ENCODE measurements around the gene MBD3L2B. TPM values are rescaled to one million over a fixed set of nuclear protein-coding genes. Genes with fewer than 3 reads are reported as not detected.

Gene MBD3L2B
- total and polyA plus RNA-seq, 7 donors: not detected

DNA sequence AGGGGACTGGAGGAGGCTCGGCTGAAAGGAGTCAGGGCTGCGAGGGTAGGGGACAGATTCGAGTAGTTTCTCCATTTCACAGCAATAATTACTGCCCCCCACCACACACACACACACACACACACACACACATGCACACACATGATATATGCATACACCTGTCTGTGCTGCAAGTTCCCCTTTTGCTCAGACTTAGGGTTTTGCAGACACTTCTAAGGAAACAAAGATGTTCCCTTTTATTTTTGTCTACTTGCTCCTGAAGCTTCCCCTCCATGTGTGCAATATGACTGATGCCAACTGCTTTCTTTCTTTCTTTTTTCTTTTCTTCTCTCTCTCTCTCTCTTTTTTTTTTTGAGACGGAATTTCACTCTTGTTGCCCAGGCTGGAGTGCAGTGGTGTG lies 13.4 kb downstream of the MBD3L2B start:
- intact Hi-C loops (cut with DNase I): no loop called here
- H3K4me3 ChIP-seq: no peak overlapping the region

DNA sequence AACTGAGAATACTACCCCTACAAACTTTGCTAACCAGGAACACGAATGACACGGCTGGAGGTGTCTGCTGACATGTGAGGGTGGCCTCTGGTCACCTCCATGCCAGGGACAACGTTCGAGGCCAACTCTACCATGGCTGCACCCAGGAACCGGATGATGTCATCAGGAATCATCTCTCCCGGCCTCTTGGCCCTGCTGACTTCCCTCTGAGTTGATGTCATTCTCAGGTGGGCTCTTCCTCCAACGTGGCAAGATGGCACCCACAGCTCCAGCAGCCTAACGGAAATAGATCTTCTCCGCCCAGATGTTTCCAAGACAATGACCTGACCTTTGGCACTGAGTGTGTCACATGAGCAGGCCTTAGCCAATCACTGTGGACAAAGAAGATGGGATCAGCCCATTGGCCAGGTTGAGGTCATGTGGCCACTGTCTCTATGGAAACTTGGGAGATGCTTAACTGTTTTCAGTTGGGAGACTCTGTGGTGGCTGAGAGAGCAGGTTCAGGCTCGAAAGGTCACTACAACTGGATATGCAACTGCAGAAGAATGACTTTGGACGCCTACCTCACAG lies 15.0 kb downstream of the MBD3L2B start:
- Histone ChIP-seq H3K36me3 (no peaks in the 10 kb centered on the region), H3K4me1 (no peaks in the 10 kb centered on the region), H3K27ac (no peak overlapping the region), H3K27me3 (peaks cover 0 to 6% (median 0%) of the 10 kb centered on the region in 3 donors), H3K9me3 (no peaks in the 10 kb centered on the region), H3K4me3 (no peak overlapping the region)
- TF ChIP-seq EP300 (IDR thresholded peaks at IDR 0.05) (no peak), POLR2AphosphoS5 (IDR thresholded peaks at IDR 0.05) (no peak), POLR2A (IDR thresholded peaks at IDR 0.05) (no peak)
- TF ChIP-seq, protein P1, sequence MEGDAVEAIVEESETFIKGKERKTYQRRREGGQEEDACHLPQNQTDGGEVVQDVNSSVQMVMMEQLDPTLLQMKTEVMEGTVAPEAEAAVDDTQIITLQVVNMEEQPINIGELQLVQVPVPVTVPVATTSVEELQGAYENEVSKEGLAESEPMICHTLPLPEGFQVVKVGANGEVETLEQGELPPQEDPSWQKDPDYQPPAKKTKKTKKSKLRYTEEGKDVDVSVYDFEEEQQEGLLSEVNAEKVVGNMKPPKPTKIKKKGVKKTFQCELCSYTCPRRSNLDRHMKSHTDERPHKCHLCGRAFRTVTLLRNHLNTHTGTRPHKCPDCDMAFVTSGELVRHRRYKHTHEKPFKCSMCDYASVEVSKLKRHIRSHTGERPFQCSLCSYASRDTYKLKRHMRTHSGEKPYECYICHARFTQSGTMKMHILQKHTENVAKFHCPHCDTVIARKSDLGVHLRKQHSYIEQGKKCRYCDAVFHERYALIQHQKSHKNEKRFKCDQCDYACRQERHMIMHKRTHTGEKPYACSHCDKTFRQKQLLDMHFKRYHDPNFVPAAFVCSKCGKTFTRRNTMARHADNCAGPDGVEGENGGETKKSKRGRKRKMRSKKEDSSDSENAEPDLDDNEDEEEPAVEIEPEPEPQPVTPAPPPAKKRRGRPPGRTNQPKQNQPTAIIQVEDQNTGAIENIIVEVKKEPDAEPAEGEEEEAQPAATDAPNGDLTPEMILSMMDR (IDR thresholded peaks at IDR 0.05): no peak
- intact Hi-C loops (cut with DNase I): no loop called here
- WGBS, 2 donors: 78 to 88% methylated on average over 11 of the region's 11 CpGs
- no peak for DNase-seq

More for the DNA sequence above, 13.4 kb downstream of the MBD3L2B start:
- no peak for DNase-seq
- Histone ChIP-seq H3K9me3 (no peaks in the 10 kb centered on the region), H3K4me1 (no peaks in the 10 kb centered on the region), H3K36me3 (no peaks in the 10 kb centered on the region), H3K27ac (no peak overlapping the region), H3K27me3 (no peaks in the 10 kb centered on the region)
- WGBS, 2 donors: 58 to 61% methylated on average over 4 of the region's 4 CpGs
- TF ChIP-seq, protein P1 (IDR thresholded peaks at IDR 0.05): no peak
- TF ChIP-seq POLR2AphosphoS5 (IDR thresholded peaks at IDR 0.05): no peak
- no peak for TF ChIP-seq EP300 (IDR thresholded peaks at IDR 0.05)

DNA sequence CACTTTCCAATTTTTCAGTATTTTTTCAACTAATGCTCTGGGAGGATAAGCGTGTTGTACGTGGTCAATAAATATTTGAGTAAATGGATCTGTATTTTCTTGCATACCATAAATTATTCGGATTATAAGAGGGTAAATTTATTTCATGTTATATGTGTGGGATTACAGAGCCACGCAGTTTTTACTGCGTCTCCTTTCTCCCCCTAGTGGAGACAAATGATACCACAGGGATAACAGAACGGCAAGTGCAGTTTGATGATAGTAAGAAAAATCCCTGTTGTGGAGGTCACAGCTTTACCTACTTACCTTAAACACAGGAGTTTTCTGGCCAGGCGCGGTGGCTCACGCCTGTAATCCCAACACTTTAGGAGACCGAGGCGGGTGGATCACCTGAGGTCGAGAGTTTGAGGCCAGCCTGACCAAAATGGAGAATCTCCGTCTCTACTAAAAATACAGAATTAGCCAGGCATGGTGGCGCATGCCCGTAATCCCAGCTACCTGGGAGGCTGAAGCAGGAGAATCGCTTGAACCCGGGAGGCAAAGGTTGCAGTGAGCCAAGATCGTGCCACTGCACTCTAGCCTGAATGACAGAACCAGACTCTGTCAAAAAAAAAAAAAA lies 16.8 kb downstream of the MBD3L2B start:
- TF ChIP-seq POLR2A (IDR thresholded peaks at IDR 0.05) (no peak), POLR2AphosphoS5 (IDR thresholded peaks at IDR 0.05) (no peak), EP300 (IDR thresholded peaks at IDR 0.05) (no peak)
- TF ChIP-seq, protein P1 (IDR thresholded peaks at IDR 0.05): no peak
- Histone ChIP-seq H3K4me1 (no peaks in the 10 kb centered on the region), H3K27ac (no peak overlapping the region), H3K27me3 (peaks cover 0 to 6% (median 0%) of the 10 kb centered on the region in 3 donors), H3K4me3 (no peak overlapping the region), H3K36me3 (no peaks in the 10 kb centered on the region), H3K9me3 (no peaks in the 10 kb centered on the region)
- WGBS, 2 donors: 58 to 60% methylated on average over 18 of the region's 18 CpGs
- no peak for DNase-seq
- intact Hi-C loops (cut with DNase I): no loop called here

DNA sequence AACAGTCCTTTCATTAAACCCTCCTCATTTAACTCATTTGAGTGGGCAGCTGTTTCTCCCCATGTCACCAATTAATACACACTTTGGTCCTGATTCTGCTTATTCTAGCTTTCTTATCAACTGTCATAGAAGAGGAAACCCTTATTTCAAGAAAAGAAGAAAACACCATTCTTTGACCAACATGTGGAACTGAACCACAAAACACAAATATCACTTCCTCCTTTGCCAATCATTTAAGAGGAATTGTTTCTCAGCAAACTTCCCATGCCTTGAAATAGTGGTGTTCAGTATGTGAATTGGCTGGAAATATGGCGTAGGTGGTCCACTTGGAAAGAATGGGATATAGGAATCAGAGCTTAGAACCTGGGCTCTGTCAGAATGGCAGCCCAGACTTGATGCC lies 20.4 kb downstream of the MBD3L2B start:
- no peaks in the 10 kb centered on the region for H3K4me1 ChIP-seq
- no peak overlapping the region for H3K4me3 ChIP-seq
- no peaks in the 10 kb centered on the region for H3K36me3 ChIP-seq
- intact Hi-C loops (cut with DNase I): no loop called here
- 71 to 76% methylated on average over 1 of the region's 1 CpG for WGBS, 2 donors
- H3K27ac ChIP-seq: no peak overlapping the region
- peaks cover 0 to 6% (median 0%) of the 10 kb centered on the region in 3 donors for H3K27me3 ChIP-seq
- DNase-seq: no peak
- no peaks in the 10 kb centered on the region for H3K9me3 ChIP-seq
- TF ChIP-seq, protein P1 (IDR thresholded peaks at IDR 0.05): no peak
- TF ChIP-seq EP300 (IDR thresholded peaks at IDR 0.05): no peak
- TF ChIP-seq POLR2A (IDR thresholded peaks at IDR 0.05): no peak
- no peak for TF ChIP-seq POLR2AphosphoS5 (IDR thresholded peaks at IDR 0.05)

Measured in sigmoid colon (tissue), 7 donors.